NB4 (cell line): ENCODE measurements around the gene KLHL1.

ENCODE experiments used
- DNase-seq: peaks from one replicate; pipeline ENCODE4 v3.0.0; 2010; ENCODE audit warnings: low read depth
- H3K4me3 ChIP-seq: one replicate; pipeline ENCODE4 v1.5.1; 2011; ENCODE audit warnings: mild to moderate bottlenecking, low read depth, low read length, moderate library complexity
- CTCF ChIP-seq: IDR thresholded peaks from one replicate; pipeline ENCODE4 v1.5.1; 2012; ENCODE audit warnings: low read depth, low read length
- MYC ChIP-seq: IDR thresholded peaks from 2 replicates; pipeline ENCODE4 v1.6.1; 2011; ENCODE audit warnings: low read depth, low read length
- POLR2A ChIP-seq: IDR thresholded peaks from 2 replicates; pipeline ENCODE4 v1.6.1; 2011; ENCODE audit warnings: mild to moderate bottlenecking; ENCODE audit not compliant: insufficient read length; ENCODE audit errors: extremely low read depth
- TF ChIP-seq, protein P1 (sequence below): IDR thresholded peaks from 2 replicates; pipeline ENCODE4 v1.6.1; 2011; ENCODE audit warnings: low read depth, low read length

The KLHL1 gene

GRCh38 chr13:69956839-69957238 lies 151.4 kb downstream of the KLHL1 start:
- TF ChIP-seq, protein P1, sequence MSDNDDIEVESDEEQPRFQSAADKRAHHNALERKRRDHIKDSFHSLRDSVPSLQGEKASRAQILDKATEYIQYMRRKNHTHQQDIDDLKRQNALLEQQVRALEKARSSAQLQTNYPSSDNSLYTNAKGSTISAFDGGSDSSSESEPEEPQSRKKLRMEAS: no peak
- no peak for TF ChIP-seq POLR2A
- no peak for TF ChIP-seq MYC
- TF ChIP-seq CTCF: no peak
- no peak for DNase-seq
- no peak overlapping the region for H3K4me3 ChIP-seq

- no peak for DNase-seq
- no peak overlapping the region for H3K4me3 ChIP-seq
- no peak for TF ChIP-seq CTCF
- TF ChIP-seq, protein P1: no peak
- TF ChIP-seq MYC: no peak
- no peak for TF ChIP-seq POLR2A
These were observed 151.9 kb downstream of the KLHL1 start for GRCh38 chr13:69956349-69956748.

DNA sequence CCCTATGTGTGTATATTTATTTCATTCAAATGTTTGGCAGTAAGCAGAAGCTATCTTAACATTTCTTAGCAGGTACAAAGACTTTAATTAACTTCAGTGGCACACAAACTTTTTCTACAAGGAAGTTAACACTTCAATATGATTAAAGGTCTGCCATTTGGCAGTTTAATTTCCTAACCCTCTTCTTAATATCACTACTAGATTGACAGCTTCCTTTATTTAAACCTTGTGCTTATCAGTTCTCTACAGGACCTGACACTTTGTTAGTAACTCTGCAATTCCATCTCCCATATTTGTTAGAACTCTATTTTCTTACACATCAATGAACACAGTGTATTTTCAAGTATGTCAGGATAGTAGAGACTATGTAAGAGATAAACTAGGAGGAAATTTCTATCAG lies 153.0 kb downstream of the KLHL1 start:
- no peak for TF ChIP-seq CTCF
- TF ChIP-seq POLR2A: no peak
- TF ChIP-seq MYC: no peak
- TF ChIP-seq, protein P1: no peak

GRCh38 chr13:69951412-69951811 lies 156.8 kb downstream of the KLHL1 start:
- DNase-seq: no peak
- H3K4me3 ChIP-seq: no peak overlapping the region
- TF ChIP-seq CTCF (no peak), POLR2A (no peak), MYC (no peak)
- TF ChIP-seq, protein P1: no peak

More for the DNA sequence above, 153.0 kb downstream of the KLHL1 start:
- DNase-seq: no peak
- H3K4me3 ChIP-seq: no peak overlapping the region

- TF ChIP-seq MYC (no peak), CTCF (no peak), POLR2A (no peak)
- TF ChIP-seq, protein P1: no peak
- DNase-seq: no peak
- H3K4me3 ChIP-seq: no peak overlapping the region
These were observed 158.1 kb downstream of the KLHL1 start for GRCh38 chr13:69950160-69950559.

DNA sequence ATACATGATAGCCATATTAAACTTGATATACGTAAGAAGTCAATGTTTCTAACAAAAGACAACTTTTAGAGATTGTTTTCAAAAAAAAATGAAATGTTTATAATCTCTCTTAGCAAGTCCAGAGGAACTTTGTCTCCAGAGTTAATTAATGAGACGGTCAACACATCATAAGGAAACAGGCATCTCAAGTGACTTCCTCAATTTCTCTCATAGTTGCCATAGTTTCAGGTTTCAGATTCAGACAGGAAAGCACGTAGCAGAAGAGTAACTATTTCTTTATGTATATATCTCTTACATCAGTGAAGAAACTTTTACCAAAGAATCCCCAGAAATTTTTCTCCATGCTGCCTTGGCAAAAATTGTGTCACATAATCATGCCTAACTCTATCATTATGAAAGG lies 160.2 kb downstream of the KLHL1 start:
- no peak overlapping the region for H3K4me3 ChIP-seq
- TF ChIP-seq, protein P1: no peak
- no peak for TF ChIP-seq MYC
- no peak for DNase-seq
